ENCODE results near the gene SFXN1. TPM values are rescaled to one million over a fixed set of nuclear protein-coding genes. Genes with fewer than 3 reads are reported as not detected.
"Not testable (repeated sequence)": the region's sequence is repeated elsewhere in the genome, so short reads cannot be mapped to it uniquely, and the experiment has no call there.

Gene SFXN1, protein sequence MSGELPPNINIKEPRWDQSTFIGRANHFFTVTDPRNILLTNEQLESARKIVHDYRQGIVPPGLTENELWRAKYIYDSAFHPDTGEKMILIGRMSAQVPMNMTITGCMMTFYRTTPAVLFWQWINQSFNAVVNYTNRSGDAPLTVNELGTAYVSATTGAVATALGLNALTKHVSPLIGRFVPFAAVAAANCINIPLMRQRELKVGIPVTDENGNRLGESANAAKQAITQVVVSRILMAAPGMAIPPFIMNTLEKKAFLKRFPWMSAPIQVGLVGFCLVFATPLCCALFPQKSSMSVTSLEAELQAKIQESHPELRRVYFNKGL
- 10 to 100 TPM; 24.4 to 40.3 (median 24.9) TPM for polyA plus RNA-seq

DNA sequence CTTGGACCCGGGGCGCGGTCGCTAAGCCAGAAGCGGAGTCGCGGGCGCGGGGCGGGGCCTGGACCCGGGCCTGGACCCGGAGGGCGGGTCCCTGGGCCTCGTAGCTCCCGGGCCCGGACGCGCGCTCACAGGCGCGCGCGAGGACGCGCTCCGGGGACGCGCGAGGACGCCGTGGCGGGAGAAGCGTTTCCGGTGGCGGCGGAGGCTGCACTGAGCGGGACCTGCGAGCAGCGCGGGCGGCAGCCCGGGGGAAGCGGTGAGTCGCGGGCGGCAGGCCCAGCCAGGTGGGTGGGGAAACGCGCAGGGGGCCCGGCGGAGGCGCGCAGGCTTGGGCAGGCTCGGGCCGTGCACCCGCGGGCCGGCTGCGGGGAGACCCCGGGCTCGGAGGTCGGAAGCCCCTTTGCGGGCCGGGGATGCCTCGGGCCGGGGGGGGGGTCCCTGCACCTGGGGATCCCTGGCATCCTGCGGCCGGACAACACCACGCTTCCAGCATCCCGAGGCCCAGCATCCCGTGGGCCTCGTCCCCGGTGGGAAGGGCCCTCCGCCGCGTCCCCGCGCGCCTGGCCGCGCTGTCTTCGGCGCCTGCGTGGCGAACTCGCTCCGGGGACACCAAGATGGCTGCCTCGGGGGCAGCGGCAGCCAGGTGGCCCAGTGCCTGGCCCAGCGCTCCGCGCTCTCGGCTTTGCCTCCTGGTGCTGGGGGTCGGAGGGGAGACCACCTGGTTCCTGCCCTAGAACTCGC is at the start of gene SFXN1:
Gene SFXN1, plus strand, starts transcription at position 177 of the 741 bp plus-strand sequence. CDS start 13,544 bp downstream, outside the sequence.
- Mint-ChIP-seq H3K9me3 (no peaks in the 10 kb centered on the region), H3K4me3 (peak within 1 kb of the TSS; percentile 93 to 97 (median 94)), H3K4me1 (peaks cover 44 to 54% of the 10 kb centered on the region in 2 donors), H3K27me3 (ENCODE audit: low read depth in 3 of 3) (peaks cover 0 to 3% (median 3%) of the 10 kb centered on the region in 3 donors), H3K36me3 (no peaks in the 10 kb centered on the region), H3K27ac (peak within 1 kb of the TSS; percentile 74 to 90 (median 82))
- peak; percentile 66 to 75 (median 73) for DNase-seq

DNA sequence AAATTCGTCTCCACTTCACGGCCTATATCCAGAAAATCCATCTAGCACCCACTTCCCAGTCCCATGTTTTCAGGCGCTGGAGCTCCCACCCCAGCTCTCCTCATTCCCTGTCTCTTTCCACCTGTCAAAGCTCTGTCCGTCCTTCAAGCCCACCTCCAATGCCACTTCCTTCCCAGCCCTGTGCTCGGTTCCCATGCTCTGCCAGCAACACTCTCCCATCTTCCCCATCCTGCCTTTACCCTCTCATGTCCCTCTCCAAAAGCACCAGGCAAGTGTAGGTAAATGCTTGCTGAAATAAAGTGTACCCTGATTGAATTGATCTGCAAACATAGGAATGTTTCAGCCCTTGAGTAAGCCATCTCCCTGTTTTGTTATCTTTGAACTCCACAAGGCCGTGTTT is 43.6 kb upstream of the SFXN1 start:
- no peak overlapping the region for H3K27ac Mint-ChIP-seq
- H3K27me3 Mint-ChIP-seq (ENCODE audit: low read depth in 3 of 3): peaks cover 0 to 5% (median 4%) of the 10 kb centered on the region in 3 donors
- H3K36me3 Mint-ChIP-seq: no peaks in the 10 kb centered on the region
- no peak for DNase-seq
- H3K9me3 Mint-ChIP-seq: no peaks in the 10 kb centered on the region
- H3K4me3 Mint-ChIP-seq: no peak overlapping the region
- no peaks in the 10 kb centered on the region for H3K4me1 Mint-ChIP-seq

DNA sequence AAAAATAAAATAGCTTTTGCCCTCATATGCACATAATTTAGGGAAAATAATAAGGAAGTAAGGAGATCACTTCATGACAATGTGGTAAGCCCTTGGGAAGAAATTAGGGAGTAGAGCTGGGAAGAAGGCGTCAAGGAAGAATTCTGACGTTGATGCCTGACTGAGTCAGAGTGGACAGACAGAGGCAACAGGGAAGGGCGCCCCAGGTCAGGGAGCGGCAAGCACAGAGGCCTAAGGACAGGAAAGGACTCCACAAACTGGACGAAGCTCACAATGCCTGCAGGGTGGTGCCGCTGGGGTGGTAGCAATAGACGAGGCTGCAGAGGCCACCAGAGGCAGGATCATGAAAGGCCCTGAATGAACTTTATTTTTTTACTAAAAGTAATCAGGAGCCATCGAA is 42.0 kb upstream of the SFXN1 start:
- no peak overlapping the region for H3K4me3 Mint-ChIP-seq
- H3K27me3 Mint-ChIP-seq (ENCODE audit: low read depth in 3 of 3): peaks cover under 1 to 4% (median 2%) of the 10 kb centered on the region in 3 donors
- H3K36me3 Mint-ChIP-seq: no peaks in the 10 kb centered on the region

DNA sequence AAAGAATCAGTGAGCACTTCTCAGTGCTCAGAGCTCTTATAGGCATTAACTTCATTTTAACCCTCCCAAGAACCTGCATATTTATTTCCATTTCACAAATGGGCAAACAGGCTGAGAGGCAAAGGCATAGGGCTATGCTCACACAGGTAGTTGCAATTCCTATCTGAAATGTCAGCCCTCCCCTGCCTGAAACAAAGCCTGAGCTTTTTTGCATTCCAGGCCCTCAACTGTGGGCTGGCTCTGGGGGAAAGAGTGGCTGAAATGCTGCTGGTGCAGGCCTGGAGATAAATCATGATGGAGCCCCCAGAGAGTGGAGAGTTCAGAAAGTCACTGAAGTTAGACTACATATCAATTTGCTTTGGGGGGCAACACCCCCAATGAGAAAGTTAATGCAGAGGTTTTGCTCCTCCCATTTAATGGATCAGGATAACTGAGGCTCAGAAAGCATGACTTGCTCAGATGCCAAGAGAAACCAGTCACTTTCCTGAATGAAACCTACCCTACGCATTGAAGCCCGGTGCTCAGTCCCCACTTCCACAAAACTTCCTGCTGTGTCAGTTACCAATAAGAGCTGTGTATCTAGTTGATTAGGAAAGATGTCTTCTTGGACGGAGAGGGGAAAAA is 40.0 kb upstream of the SFXN1 start:
- Mint-ChIP-seq H3K4me3 (no peak overlapping the region), H3K27ac (no peak overlapping the region), H3K27me3 (ENCODE audit: low read depth in 3 of 3) (peaks cover 4 to 9% (median 5%) of the 10 kb centered on the region in 3 donors), H3K9me3 (no peaks in the 10 kb centered on the region), H3K36me3 (no peaks in the 10 kb centered on the region), H3K4me1 (no peaks in the 10 kb centered on the region)
- no peak for DNase-seq

More for the DNA sequence above, 42.0 kb upstream of the SFXN1 start:
- H3K27ac Mint-ChIP-seq: no peak overlapping the region
- DNase-seq: no peak
- no peaks in the 10 kb centered on the region for H3K9me3 Mint-ChIP-seq
- H3K4me1 Mint-ChIP-seq: no peaks in the 10 kb centered on the region

DNA sequence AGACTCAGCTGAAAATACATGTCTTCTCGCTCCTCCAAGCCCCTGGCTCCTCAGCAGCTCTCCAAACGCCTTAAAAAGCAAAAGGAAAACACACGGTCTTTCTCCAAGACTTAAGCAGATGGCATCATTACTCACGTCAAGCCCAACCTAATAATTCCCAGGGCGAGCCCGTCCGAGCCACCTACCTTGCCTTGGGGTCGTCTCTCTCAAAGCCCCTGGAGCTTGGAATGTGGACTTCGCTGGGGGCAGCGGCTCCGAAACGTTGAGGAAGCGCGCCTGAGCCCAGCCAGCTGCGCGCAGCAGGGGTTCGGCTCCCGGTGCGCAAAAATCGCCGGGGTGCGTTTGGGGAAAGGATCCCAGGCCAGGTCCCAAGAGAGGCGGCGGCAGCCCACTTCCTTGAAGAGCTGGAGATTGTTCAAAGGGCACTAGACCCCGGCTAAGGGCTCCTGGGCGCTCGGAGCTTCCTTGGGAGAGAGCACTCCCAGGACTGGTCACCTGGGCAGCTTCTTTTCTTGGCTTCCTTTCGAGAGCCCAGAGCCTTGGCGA is 34.8 kb upstream of the SFXN1 start:
- peaks cover 0 to 5% of the 10 kb centered on the region in 2 donors for H3K4me1 Mint-ChIP-seq
- no peak overlapping the region for H3K4me3 Mint-ChIP-seq
- H3K9me3 Mint-ChIP-seq: no peaks in the 10 kb centered on the region
- DNase-seq: no peak
- no peaks in the 10 kb centered on the region for H3K36me3 Mint-ChIP-seq
- H3K27me3 Mint-ChIP-seq (ENCODE audit: low read depth in 3 of 3): peaks cover 9 to 14% (median 12%) of the 10 kb centered on the region in 3 donors
- H3K27ac Mint-ChIP-seq: no peak overlapping the region

DNA sequence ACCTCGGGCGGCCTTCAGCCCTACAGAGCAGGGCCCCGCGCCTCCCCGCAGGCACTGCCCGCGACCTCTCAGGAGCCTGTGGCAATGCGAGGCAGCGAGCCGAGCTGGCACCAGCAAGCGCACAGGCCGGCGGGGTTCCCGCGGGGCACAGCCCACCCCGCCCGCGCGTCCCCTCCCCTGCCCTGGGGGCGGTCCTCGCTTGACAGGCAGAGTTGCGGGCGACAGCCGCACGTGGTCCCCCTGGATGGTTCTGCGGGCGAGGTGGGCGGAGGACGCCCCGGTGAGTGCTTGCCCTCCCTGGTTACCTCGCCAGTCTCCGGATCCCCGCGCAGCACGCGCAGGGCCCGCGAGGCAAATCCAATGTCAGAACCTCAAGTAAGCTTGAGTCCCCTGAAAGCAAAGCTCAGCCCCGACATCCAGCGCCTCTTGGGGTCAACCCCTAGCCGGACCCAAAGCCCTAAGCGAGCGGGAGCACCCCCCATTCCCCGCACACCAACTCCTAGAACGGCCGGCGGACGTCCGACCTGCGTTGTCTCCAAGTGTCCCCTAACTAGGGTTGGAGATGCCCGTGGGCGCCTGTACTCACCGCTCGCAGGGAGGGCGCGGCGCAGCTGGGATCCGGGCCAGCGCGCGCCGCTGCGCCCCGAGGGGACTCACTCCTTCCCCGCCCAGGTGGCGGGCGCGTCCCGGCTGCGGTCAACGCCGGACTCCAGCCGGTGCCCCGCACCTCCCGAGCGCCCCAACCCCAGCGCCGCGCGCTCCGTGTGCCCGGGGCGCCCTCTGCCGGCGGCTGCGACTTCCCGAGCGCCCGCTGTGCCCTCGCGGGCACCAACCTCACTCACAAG is 34.1 kb upstream of the SFXN1 start, which contains the start of gene DRD1:
Gene DRD1, minus strand, starts transcription at position 123 of the 845 bp plus-strand sequence. CDS start 1,083 bp downstream, outside the sequence.
- peaks cover 8 to 17% (median 14%) of the 10 kb centered on the region in 3 donors for H3K27me3 Mint-ChIP-seq (ENCODE audit: low read depth in 3 of 3)
- peak within 1 kb of the TSS in 2 of 5 donors; percentile 25 to 29 for H3K4me3 Mint-ChIP-seq

DNA sequence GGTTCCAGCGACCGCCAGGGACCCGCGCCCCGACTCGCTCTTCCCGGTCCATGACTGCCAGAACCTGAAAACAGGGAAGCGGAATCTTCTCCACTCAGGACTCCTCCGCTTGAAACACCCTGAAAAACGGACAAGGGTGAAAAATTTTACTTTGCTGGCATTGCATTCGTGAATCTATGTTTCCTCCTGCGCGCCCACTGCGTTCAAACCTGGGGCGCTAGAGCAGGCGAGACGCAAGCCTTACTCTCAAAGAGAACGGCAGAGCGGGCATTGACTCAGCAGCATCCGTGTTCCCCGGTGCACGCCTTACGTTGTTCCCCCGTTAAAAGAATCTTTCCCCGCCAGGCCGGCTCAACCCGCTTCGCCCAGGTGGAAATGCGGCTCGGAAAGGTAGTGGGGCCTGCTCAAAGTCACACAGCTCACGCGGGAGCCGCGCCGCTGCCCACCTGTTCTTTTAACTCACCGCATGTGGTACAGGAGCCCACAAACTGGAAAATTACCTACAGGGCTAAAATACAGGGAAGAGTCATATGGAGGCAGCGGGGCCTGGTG is 33.4 kb upstream of the SFXN1 start:
- Mint-ChIP-seq H3K27me3 (ENCODE audit: low read depth in 3 of 3) (peaks cover 8 to 17% (median 14%) of the 10 kb centered on the region in 3 donors), H3K36me3 (no peaks in the 10 kb centered on the region), H3K9me3 (no peaks in the 10 kb centered on the region), H3K27ac (no peak overlapping the region), H3K4me1 (peaks cover 0 to 5% of the 10 kb centered on the region in 2 donors), H3K4me3 (peak overlapping the region in 2 of 5 donors; percentile 25 to 29)
- no peak for DNase-seq

More for the DNA sequence above, 34.1 kb upstream of the SFXN1 start, which contains the start of gene DRD1:
- no peak for DNase-seq
- H3K27ac Mint-ChIP-seq: no peak within 1 kb of the TSS
- H3K36me3 Mint-ChIP-seq: no peaks in the 10 kb centered on the region
- no peaks in the 10 kb centered on the region for H3K9me3 Mint-ChIP-seq
- H3K4me1 Mint-ChIP-seq: peaks cover 0 to 5% of the 10 kb centered on the region in 2 donors

DNA sequence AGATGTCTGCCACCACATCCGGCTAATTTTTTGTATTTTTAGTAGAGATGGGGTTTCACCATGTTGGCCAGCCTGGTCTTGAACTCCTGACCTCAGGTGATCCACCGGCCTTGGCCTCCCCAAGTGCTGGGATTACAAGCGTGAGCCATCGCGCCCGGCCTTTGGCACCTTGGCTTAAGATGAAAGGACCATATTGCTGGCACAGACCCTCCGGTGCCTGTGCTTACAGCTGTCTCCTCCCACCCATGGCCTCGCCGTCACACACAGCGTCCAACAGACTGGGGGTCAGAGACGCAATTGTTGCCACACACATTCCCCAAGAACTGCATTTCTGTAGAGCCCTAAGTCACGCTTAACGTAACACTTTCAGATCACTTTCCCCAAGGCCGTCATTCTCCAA is 32.0 kb upstream of the SFXN1 start:
- H3K27me3 Mint-ChIP-seq (ENCODE audit: low read depth in 3 of 3): peaks cover 8 to 27% (median 17%) of the 10 kb centered on the region in 3 donors
- not testable (repeated sequence) for H3K4me1 Mint-ChIP-seq, H3K9me3 Mint-ChIP-seq, DNase-seq, H3K36me3 Mint-ChIP-seq, H3K27ac Mint-ChIP-seq, H3K4me3 Mint-ChIP-seq

DNA sequence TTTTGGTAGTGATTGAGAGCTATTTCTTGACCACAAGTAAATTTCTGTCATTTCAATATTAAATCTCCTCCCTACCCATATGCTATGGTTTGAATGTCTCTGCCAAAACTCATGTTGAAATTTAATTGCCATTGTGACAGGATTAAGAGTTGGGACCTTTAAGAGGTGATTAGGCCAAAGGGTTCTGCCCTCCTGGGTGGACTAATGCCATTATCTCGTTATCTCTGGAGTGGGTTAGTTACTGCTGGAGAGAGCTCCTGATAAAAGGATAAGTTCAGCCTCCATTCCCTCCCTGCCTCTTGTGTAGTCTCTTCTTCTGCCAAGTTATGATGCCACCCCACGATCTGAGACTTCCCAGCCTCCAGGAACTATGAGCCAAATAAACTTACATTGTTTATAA is 30.8 kb upstream of the SFXN1 start:
- Mint-ChIP-seq H3K27ac (no peak overlapping the region), H3K36me3 (no peaks in the 10 kb centered on the region), H3K4me3 (no peak overlapping the region), H3K9me3 (no peaks in the 10 kb centered on the region), H3K27me3 (ENCODE audit: low read depth in 3 of 3) (peaks cover 8 to 19% (median 17%) of the 10 kb centered on the region in 3 donors), H3K4me1 (peaks cover 0 to 5% of the 10 kb centered on the region in 2 donors)
- no peak for DNase-seq

DNA sequence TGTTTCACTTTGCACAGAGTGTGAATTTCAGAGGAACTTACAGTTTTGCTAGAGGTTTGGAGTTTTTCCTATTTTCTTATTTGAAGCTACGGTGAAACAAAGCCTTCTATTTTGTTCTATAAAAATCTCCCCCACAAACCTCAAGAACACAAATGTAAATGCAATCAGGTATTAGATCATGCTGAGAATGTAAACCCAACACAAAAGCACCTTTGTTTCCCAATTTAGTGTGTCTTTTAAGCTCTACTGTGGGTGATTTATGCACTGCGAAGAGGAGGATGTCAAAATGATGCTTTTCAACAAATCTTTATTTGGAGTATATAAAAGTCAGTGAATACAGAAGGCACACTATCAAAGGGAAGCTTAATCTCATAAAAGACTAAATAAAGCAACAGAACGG is 30.1 kb upstream of the SFXN1 start:
- H3K4me1 Mint-ChIP-seq: peaks cover 0 to 5% of the 10 kb centered on the region in 2 donors
- no peak for DNase-seq
- no peaks in the 10 kb centered on the region for H3K9me3 Mint-ChIP-seq
- H3K27me3 Mint-ChIP-seq (ENCODE audit: low read depth in 3 of 3): peaks cover 7 to 23% (median 17%) of the 10 kb centered on the region in 3 donors
- H3K27ac Mint-ChIP-seq: no peak overlapping the region
- H3K36me3 Mint-ChIP-seq: no peaks in the 10 kb centered on the region
- H3K4me3 Mint-ChIP-seq: no peak overlapping the region

DNA sequence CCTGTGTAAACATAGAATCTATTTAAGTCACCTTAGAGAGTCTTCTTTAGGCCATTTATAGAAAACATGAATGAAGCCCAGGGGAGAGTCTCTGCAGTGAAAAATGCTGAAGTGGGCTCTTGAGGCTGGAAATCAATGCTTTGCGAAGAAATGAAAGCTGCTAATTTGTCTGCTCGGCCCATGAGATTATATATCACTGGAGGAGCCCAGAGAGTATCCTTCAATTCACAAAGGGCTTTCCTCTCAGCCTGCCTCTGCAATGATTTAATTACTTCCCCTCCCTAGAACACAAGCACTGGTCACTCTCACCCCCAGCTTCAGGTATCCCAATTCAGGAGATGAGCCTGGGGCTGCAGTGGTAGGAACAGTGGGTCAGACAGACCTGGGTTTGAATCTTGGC is 26.2 kb upstream of the SFXN1 start:
- DNase-seq: no peak
- Mint-ChIP-seq H3K27ac (no peak overlapping the region), H3K4me1 (no peaks in the 10 kb centered on the region), H3K36me3 (no peaks in the 10 kb centered on the region), H3K4me3 (no peak overlapping the region), H3K9me3 (no peaks in the 10 kb centered on the region), H3K27me3 (ENCODE audit: low read depth in 3 of 3) (peaks cover 7 to 28% (median 11%) of the 10 kb centered on the region in 3 donors)

DNA sequence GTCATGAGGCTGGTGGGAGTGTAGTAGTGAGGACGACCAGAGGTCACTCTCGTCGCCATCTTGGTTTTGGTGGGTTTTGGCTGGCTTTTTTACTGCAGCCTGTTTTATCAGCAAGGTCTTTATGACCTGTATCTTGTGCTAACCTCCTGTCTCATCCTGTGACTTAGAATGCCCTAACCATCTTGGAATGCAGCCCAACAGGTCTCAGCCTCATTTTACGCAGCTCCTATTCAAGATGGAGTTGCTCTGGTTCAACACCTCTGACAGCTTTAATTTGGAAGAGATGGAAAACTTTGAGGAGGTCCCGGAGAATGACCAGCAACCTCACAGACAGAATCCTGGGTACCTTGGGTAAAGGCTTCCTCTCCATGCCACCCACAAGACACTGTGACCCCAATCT is 24.0 kb upstream of the SFXN1 start:
- not testable (repeated sequence) for H3K27ac Mint-ChIP-seq, H3K4me1 Mint-ChIP-seq, DNase-seq, H3K36me3 Mint-ChIP-seq, H3K9me3 Mint-ChIP-seq, H3K4me3 Mint-ChIP-seq
- peaks cover 5 to 29% (median 8%) of the 10 kb centered on the region in 3 donors for H3K27me3 Mint-ChIP-seq (ENCODE audit: low read depth in 3 of 3)
